HG02870 (cell line): ENCODE data around the gene HAPLN2.
"Not testable (repeated sequence)": the region's sequence is repeated elsewhere in the genome, so short reads cannot be mapped to it uniquely, and the experiment has no call there.

Experiments used
- ATAC-seq: cut with Tn5 transposase; IDR thresholded peaks from one replicate; pipeline ENCODE4 v1.9.1; 2021; ENCODE audit warnings: mild to moderate bottlenecking, moderate library complexity; ENCODE audit not compliant: unreplicated experiment

HAPLN2 gene

GRCh38 chr1:156616463-156616862 is 2.8 kb upstream of the HAPLN2 start:
- ATAC-seq, result no peak

- no peak for ATAC-seq
Measured at GRCh38 chr1:156619582-156619955, 354 bp downstream of the HAPLN2 start.

GRCh38 chr1:156622581-156623297 is 3.5 kb downstream of the HAPLN2 start:
- no peak for ATAC-seq

GRCh38 chr1:156623946-156624813 is 5.0 kb downstream of the HAPLN2 start:
- ATAC-seq, result no peak

- ATAC-seq, result no peak
Measured at GRCh38 chr1:156624814-156625435, 5.7 kb downstream of the HAPLN2 start.

- ATAC-seq, result no peak
Measured at GRCh38 chr1:156625436-156626078, 6.3 kb downstream of the HAPLN2 start.

GRCh38 chr1:156626079-156626438 is 6.8 kb downstream of the HAPLN2 start:
- no peak for ATAC-seq

- ATAC-seq, result no peak
Measured at GRCh38 chr1:156627313-156627880, 8.2 kb downstream of the HAPLN2 start.

GRCh38 chr1:156629823-156630449 is 10.7 kb downstream of the HAPLN2 start:
- no peak for ATAC-seq

GRCh38 chr1:156631152-156631551 is 11.9 kb downstream of the HAPLN2 start:
- not testable (repeated sequence) for ATAC-seq

GRCh38 chr1:156632355-156632754 is 13.1 kb downstream of the HAPLN2 start:
- ATAC-seq, result no peak

GRCh38 chr1:156638189-156638985 is 19.2 kb downstream of the HAPLN2 start:
- no peak for ATAC-seq

- ATAC-seq, result no peak
Measured at GRCh38 chr1:156639601-156640101, 20.4 kb downstream of the HAPLN2 start.

GRCh38 chr1:156640842-156641706 is 21.9 kb downstream of the HAPLN2 start:
- no peak for ATAC-seq

GRCh38 chr1:156641761-156642264 is 22.6 kb downstream of the HAPLN2 start, which contains the start of gene BCAN:
Gene BCAN, plus strand, starts transcription at chr1:156642117. Its CDS starts 3,938 bp downstream, at chr1:156646055.
- no peak for ATAC-seq

- no peak for ATAC-seq
Measured at GRCh38 chr1:156642265-156643048, 23.2 kb downstream of the HAPLN2 start.

GRCh38 chr1:156643049-156643777 is 24.0 kb downstream of the HAPLN2 start:
- no peak for ATAC-seq
